Activated CD4-positive, alpha-beta T cell treated with anti-CD3 and anti-CD28 coated beads for 24 hours (primary cell): ENCODE measurements around the gene HMGN1.

Experiments used
- DNase-seq, 2 donors: peaks; one replicate each; pipeline ENCODE4 v3.0.0-alpha.2; 2020; ENCODE audit warnings: low read depth in 2 of 2

The HMGN1 gene

GRCh38 chr21:39367783-39368182 lies 18.9 kb upstream of the HMGN1 start:
- no peak for DNase-seq

- no peak for DNase-seq
Measured at GRCh38 chr21:39366563-39366962, 17.7 kb upstream of the HMGN1 start.

- DNase-seq = no peak
Measured at GRCh38 chr21:39364949-39365348, 16.1 kb upstream of the HMGN1 start.

- DNase-seq = no peak
Measured at GRCh38 chr21:39363607-39364555, 15.0 kb upstream of the HMGN1 start.

- no peak for DNase-seq
Measured at GRCh38 chr21:39362733-39363132, 13.8 kb upstream of the HMGN1 start.

GRCh38 chr21:39359382-39359781 lies 10.5 kb upstream of the HMGN1 start:
- DNase-seq = no peak

GRCh38 chr21:39353295-39353694 lies 4.4 kb upstream of the HMGN1 start:
- DNase-seq = no peak

GRCh38 chr21:39350094-39351005 lies 1.5 kb upstream of the HMGN1 start:
- DNase-seq = no peak

- peak; percentile 95 to 98 for DNase-seq
Measured at GRCh38 chr21:39349211-39350093, 564 bp upstream of the HMGN1 start.

- no peak for DNase-seq
Measured at GRCh38 chr21:39348040-39348354, 891 bp downstream of the HMGN1 start.

GRCh38 chr21:39347537-39347936 lies 1.4 kb downstream of the HMGN1 start:
- DNase-seq = no peak

GRCh38 chr21:39346671-39347331 lies 2.1 kb downstream of the HMGN1 start:
- no peak for DNase-seq

- no peak for DNase-seq
Measured at GRCh38 chr21:39346206-39346605, 2.7 kb downstream of the HMGN1 start.

- no peak for DNase-seq
Measured at GRCh38 chr21:39345440-39345839, 3.4 kb downstream of the HMGN1 start.

- no peak for DNase-seq
Measured at GRCh38 chr21:39344848-39345247, 4.0 kb downstream of the HMGN1 start.

GRCh38 chr21:39341249-39341923 lies 7.5 kb downstream of the HMGN1 start:
- DNase-seq = no peak

- DNase-seq = no peak
Measured at GRCh38 chr21:39340687-39341086, 8.2 kb downstream of the HMGN1 start.

GRCh38 chr21:39339231-39339630 lies 9.7 kb downstream of the HMGN1 start:
- no peak for DNase-seq

GRCh38 chr21:39336457-39337008 lies 12.4 kb downstream of the HMGN1 start:
- DNase-seq = no peak

GRCh38 chr21:39334611-39335010 lies 14.3 kb downstream of the HMGN1 start:
- DNase-seq = no peak
